NCI-H510A treated with DMSO at 0.1 percent for 48 hours (cell line): ENCODE data around the gene FAM118A.
"Not testable (repeated sequence)": the region's sequence is repeated elsewhere in the genome, so short reads cannot be mapped to it uniquely, and the experiment has no call there.

Experiments used
- DNase-seq: peaks from one replicate; lab custom pipeline; 2025; lab: John Stamatoyannopoulos, UW

Gene FAM118A

DNA sequence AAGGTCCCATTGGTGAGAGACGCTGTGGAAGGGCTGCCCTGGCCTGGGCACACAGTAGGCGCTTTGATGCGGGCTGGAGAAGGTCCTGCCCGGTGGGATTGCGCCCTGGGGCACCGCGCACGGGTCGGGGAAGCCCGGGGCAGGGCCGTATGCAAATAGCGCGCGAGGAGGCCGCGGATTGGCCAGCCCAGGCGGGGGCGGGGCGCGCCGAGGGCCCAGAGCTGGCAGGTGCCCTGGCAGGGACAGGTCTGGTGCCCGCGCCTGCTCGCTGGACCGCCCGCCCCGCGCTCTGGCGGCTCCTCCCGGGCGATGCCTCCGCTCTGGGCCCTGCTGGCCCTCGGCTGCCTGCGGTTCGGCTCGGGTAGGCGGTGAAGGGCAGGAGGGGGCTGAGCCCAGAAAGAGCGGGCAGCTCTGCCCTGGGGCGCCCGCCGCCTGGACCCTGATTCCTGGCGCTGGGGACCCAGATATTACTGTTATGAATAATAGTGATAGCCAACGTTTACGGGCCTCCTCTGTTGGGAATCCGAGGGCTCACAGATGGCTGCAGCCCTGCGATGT, 24.9 kb upstream of the FAM118A start, which contains the start of gene UPK3A:
Gene UPK3A (plus strand): TSS at position 245 of the 558 bp plus-strand sequence. CDS start 65 bp downstream, at position 310.
- DNase-seq = peak; percentile 47

DNA sequence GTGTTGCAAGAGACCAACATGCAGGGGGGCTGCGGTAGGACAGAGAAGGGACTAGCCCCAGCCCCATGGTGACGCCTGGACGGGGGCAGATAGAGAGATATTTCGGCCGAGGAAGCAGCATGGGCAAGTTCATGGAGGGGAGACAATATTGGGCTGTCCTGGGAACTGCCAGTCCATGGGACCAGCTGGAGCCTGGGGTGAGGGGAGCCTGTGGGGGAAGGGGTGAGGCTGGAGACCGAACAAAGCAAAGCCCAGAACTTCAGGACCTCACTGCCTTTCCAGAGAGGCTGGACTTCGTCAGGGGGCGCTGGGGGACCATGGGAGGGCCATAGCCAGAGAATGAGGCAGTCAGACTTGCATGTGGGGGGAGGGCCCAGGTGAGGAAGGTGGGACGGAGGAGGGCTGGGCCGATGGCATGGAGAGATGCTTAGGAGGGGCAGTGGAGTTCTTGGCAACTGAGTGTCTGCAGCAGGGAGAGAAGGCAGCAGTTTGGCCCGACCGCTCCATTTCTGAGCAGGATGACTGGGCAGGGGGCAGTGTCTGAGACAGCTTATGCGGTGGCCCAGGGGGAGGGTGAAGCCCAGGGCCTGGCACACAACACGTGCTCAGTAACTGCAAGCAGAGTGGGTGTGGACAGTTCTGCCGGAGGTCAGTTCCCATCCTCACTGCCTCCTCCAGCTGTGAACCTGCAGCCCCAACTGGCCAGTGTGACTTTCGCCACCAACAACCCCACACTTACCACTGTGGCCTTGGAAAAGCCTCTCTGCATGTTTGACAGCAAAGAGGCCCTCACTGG, 24.3 kb upstream of the FAM118A start:
- no peak for DNase-seq

- no peak for DNase-seq
These were observed 22.7 kb upstream of the FAM118A start for GRCh38 chr22:45286854-45287551.

GRCh38 chr22:45290410-45290936, 19.3 kb upstream of the FAM118A start:
- DNase-seq = peak; percentile 39

DNA sequence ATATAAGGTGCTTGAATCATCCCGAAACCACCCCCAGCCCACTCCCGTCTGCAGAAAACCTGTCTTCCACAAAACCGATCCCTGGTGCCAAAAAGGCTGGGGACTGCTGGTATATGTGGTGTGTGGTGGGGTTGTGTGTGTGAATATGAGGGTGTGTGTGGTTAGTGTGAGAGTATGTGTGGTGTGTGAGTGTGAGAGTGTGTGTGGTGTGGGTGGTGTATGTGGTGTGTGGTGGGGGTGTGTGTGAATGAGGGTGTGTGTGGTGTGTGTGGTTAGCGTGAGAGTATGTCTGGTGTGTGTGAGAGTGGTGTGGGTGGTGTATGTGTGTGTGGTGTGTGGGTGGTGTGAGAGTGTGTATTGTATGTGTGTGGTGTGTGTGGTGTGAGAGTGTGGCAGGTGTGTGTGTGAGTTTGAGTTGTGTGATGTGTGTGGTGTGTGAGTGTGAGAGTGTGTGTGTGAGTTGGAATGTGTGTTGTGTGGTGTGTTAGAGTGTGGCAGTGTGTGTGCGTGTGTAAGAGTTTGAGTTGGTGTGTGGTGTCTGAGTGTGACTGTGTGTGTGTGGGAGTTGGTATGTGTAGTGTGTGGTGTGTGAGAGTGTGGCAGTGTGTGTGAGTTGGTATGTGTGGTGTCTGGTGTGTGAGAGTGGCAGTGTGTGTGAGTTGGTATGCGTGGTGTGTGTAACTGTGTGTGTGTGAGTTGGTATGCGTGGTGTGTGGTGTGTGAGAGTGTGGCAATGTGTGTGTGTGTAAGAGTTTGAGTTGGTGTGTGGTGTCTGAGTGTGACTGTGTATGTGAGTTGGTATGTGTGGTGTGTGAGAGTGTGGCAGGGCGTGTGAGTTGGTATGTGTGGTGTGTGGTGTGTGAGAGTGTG, 18.4 kb upstream of the FAM118A start:
- DNase-seq = no peak

GRCh38 chr22:45291931-45292290, 17.8 kb upstream of the FAM118A start:
- DNase-seq = no peak

DNA sequence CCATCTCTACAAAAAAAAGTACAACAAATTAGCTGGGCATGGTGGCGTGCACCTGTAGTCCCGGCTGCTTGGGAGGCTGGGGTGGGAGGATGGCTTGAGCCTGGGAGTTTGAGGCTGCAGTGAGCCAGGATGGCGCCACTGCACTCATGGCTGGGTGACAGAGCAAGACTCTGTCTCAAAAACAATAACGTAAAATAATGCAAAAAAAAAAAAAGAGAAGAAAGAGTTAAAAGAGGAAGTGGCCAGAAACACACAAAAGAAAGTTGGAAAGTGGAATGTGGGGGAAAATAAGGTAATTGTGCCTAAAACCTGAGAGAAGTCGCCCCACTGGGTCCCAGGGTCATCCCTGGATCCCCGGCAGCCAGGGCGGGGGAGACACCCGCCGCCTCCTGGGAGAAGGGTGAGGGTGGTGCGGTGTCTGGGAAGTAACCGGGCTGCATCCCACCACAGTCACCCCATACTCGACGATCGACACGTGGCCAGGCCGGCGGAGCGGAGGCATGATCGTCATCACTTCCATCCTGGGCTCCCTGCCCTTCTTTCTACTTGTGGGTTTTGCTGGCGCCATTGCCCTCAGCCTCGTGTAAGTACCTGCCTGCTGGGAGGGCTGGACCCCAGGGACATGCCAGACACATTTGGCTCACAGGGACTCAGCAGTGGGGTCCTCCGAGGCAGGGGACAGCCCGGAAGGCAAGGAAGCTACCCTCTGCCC, 16.8 kb upstream of the FAM118A start:
- DNase-seq = no peak

DNA sequence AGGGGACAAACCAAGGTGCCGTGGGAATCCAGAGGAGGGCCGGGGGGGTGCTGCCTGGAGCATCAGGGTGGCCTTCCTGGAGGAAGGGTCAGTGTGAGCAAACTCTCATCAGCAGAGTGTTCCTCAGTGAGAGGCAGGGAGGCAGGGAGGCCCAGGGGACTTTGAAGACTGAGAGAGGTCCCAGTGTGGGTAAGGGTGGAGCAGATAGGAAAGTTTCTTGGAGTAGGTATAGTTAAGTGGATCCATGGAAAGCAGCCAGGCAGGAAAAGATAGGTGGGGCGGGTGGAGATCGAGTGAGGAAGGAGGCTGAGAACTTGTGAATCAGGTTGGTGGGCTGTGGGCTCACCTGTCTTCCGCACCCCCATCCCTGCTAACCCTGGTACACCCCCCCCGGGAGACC, 15.7 kb upstream of the FAM118A start:
- no peak for DNase-seq

DNA sequence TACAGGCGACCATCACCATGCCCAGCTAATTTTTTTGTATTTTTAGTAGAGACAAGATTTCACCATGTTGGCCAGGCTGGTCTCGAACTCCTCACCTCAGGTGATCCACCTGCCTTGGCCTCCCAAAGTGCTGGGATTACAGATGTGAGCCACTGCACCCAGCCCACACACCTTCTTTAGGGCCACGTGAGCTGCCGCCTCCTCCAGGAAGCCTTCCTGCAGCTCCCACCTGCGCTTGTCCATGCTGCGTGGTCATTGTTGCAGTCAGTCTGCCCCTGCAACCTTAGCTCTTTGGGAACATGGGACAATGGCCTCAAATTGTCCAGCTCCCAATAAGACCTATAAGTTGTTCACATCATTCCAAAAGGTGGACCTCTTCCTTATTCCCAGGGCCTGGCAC, 14.7 kb upstream of the FAM118A start:
- DNase-seq = not testable (repeated sequence)

- no peak for DNase-seq
These were observed 14.2 kb upstream of the FAM118A start for GRCh38 chr22:45295492-45295891.

DNA sequence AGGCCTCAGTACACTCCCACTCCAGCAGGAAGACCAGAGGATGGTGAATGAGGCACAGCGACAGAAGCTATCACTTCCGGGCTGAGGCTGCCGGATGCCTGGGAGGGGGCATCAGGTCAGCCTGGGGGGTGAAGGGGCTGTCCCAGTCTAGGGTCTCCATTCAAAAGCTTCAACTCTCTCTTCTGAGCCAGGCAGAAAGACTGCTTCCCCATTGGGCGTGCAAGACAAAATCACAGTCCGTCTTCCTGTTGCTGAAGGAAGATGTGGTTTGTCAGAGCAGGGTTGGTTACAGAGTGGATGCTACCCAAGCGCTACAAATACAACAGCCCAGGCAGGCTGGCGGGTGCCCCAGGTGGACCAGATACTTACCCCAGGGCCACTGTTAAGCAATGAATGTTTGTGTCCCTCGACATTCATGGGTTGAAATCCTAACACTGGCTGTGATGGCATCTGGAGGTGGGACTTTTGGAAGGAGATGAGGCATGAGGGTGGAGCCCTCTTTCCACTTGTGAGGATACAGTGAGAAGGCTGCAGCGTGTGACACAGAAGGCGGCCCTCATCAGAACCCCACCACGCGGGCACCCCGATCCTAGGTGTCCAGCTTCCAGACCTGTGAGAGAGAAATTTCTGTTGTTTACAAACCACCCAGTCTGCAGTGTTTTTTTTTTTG, 13.0 kb upstream of the FAM118A start:
- no peak for DNase-seq

DNA sequence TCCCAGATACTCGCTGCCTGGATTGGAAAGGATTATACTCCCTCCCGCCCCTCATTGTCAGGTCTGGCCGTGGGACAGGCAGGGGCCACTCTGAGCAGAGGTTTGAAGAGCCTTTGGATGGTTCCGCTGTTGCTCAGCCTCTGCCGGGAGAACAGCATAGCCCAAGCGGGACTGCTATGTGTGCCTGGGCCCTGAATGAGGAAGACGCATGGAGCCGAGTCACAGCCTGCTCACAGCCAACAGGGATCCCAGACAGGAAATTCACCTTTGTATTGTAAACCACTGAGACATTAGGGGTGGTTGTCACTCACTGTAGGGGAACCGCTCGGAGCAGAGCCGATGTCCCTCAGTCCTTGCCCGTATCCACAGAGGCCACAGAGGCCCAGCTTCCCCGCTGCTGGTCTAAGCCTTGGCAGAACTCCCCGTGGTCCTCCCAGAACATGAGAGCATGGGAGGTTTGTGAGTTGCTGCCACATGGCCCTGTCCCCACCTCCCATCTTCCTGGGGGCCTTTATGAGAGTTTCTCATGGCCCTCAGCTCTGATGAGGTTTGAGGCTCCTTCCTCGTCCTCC, 10.7 kb upstream of the FAM118A start:
- no peak for DNase-seq

DNA sequence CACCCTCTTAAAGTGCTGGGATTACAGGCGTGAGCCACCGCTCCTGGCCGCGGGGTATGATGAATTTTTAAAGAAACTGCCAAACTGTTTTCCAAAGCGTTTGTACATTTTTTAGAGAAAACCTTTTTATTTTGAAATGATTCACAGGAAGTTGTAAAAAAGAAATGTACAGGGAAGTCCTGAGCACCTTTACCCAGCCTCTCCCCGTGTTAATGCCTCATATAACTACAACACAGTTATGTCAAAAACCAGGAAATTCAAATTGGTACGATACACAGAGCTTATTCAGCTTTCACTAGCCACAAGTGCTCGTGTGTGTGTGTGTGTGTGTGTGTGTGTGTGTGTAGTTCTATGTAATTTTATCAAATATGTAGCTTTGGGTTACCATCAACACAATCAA, 7.0 kb upstream of the FAM118A start:
- DNase-seq = no peak

- DNase-seq = no peak
These were observed 6.6 kb upstream of the FAM118A start for GRCh38 chr22:45303181-45303580.

DNA sequence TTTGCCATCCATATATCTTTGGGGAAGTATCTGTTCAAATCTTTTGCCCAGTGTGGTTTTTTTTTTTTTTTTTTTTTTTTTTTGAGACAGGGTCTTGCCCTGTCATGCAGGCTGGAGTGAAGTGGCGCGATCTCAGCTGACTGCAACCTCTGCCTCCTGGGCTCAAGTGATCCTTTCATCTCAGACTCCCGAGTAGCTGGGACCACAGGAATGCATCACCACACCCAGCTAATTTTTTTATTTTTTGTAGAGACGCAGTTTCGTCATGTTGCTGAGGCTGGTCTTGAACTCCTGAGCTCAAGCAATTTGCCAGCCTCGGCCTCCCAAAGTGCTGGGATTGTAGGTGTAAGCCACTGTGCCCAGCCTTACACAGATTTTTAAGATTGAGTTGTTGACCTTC, 4.8 kb upstream of the FAM118A start:
- no peak for DNase-seq

GRCh38 chr22:45305456-45306075, 4.2 kb upstream of the FAM118A start:
- no peak for DNase-seq

GRCh38 chr22:45306139-45306538, 3.6 kb upstream of the FAM118A start:
- DNase-seq = no peak

DNA sequence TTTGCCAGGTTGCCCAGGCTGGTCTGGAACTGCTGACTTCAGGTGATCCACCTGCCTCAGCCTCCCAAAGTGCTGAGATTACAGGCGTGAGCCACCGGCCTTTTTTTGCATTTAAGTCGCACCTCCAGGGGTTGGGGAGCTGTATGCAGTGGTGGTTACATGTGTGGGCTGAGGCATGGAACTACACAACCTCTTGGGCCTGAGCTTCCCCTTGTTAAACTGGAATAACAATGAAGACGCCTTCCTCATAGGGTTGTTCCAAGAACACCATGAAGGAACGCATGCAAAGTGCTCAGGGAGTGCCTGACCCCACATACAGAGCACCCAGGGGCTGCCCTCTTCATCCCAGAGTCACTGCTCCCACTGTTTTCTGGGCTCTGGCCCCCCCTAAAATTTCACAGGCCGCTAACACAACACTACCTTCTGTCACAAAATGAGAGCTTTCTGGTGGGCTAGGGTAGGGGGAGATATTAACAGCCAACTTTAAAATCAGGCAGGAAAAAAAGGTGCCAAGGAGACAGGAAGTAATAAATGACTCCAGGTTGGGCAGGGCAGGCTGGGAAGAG, 1.3 kb upstream of the FAM118A start:
- no peak for DNase-seq

DNA sequence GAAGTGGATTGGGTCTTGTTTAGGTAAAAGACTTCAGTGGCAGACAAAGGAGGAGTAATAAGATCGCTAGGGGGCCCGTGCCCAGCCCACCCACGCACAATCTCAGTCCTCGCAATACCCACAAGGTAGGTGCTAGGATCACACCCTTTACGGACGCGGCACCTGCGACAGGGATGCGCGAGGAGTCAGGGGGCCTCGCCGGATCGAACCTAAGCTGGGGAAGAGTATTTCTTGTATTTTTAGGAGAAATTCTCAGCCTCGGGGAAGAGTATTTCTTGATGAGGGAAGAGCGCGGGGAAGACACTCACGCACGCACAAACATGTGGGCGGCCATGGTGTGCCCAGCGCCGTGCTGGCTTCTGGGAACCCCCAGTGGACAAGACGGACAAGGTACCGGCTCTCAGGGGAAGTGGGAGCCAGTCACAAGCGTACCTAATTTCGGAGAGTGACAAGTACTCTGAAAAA, 745 bp upstream of the FAM118A start:
- DNase-seq = no peak
